HCT116 (cell line): Measurements from ENCODE around the gene CFAP77. TPM values are rescaled to one million over a fixed set of nuclear protein-coding genes. Genes with fewer than 3 reads are reported as not detected.

Source experiments
- ATAC-seq: fragments of 200-7000 bp; cut with Tn5 transposase; 2 replicates; pipeline ENCODE4 v1.9.1; 2020; ENCODE audit warnings: mild to moderate bottlenecking, moderate library complexity
- BruUV-seq: library from RNA; stranded (reverse); fragments of 400-500 nt; replicated peaks from 2 replicates; lab custom pipeline; 2021; lab: Mats Ljungman, UMichigan
- CTCF ChIA-PET: fragments of 300-600 bp; sonication (Branson Sonifier 250); formaldehyde crosslinking; loops from one replicate; lab custom pipeline; 2021; ENCODE audit warnings: antibody characterized with exemption; lab: Charles Lee
- POLR2A ChIA-PET: fragments of 300-600, 350-600 bp; sonication (Branson Sonifier 250); formaldehyde crosslinking; loops from one replicate; lab custom pipeline; 2021; ENCODE audit warnings: antibody characterized with exemption; lab: Charles Lee
- RAD21 ChIA-PET, 2 experiments: fragments of 300-600 bp; sonication (Branson Sonifier 250); formaldehyde crosslinking; loops; one replicate each; lab custom pipeline; 2023; ENCODE audit warnings: low total read pairs in 2 of 2; ENCODE audit not compliant: uncharacterized antibody in 2 of 2, unreplicated experiment in 2 of 2, low non-redundant PET in 1 of 2; lab: Charles Lee
- DNase-seq: peaks from one replicate; pipeline ENCODE4 v3.0.0-alpha.2; 2010; ENCODE audit warnings: low read depth, low spot score
- H2AFZ ChIP-seq: fragments of 200-600 bp; shearing (Covaris generic), sonication (generic); 2 replicates; pipeline ENCODE4 v1.6.1; 2017; ENCODE audit warnings: low read depth, mixed run types, mixed read lengths, antibody characterized with exemption, low read length; ENCODE audit not compliant: poor library complexity, severe bottlenecking
- H3K27ac ChIP-seq: 2 replicates; pipeline ENCODE4 v1.5.1; 2012; ENCODE audit warnings: low read depth, low read length
- H3K27me3 ChIP-seq: fragments of 200-600 bp; sonication (generic); 2 replicates; pipeline ENCODE4 v1.6.1; 2016; ENCODE audit warnings: mixed run types, low read length, mixed read lengths; ENCODE audit not compliant: insufficient read depth
- H3K36me3 ChIP-seq, 2 experiments: fragments of 200-500 bp in 1 of 2; fragments of 200-600 bp in 1 of 2; sonication (Bioruptor generic) in 1 of 2; sonication (generic) in 1 of 2; 2 replicates each; pipeline versions ENCODE4 v1.5.1 to v1.6.1; 2014 to 2016; ENCODE audit warnings: low read length in 2 of 2, inconsistent platforms in 1 of 2, mixed read lengths in 1 of 2, mixed run types in 1 of 2; ENCODE audit not compliant: insufficient read depth in 2 of 2, control insufficient read depth in 1 of 2
- H3K4me1 ChIP-seq, 2 experiments: fragments of 200-600 bp in 1 of 2; sonication (generic) in 1 of 2; 2 replicates each; pipeline versions ENCODE4 v1.5.1 to v1.6.1; 2012 to 2017; ENCODE audit warnings: low read length in 2 of 2, inconsistent platforms in 1 of 2, mild to moderate bottlenecking in 1 of 2, mixed read lengths in 1 of 2, mixed run types in 1 of 2, moderate library complexity in 1 of 2; ENCODE audit not compliant: insufficient read depth in 2 of 2, control insufficient read depth in 1 of 2
- H3K4me2 ChIP-seq: fragments of 200-600 bp; sonication (generic); 2 replicates; pipeline ENCODE4 v1.6.1; 2017; ENCODE audit warnings: mixed run types, low read length, mixed read lengths
- H3K4me3 ChIP-seq, 2 experiments: fragments of 200-600 bp in 1 of 2; sonication (generic) in 1 of 2; replicated peaks in 1 of 2; 2 replicates each; pipeline ENCODE4 v1.5.1; 2011 to 2016; ENCODE audit warnings: low read length in 2 of 2, control low read depth in 1 of 2, low read depth in 1 of 2, mild to moderate bottlenecking in 1 of 2, mixed read lengths in 1 of 2, mixed run types in 1 of 2
- H3K79me2 ChIP-seq: fragments of 200-600 bp; sonication (generic); 2 replicates; pipeline ENCODE4 v1.6.1; 2017; ENCODE audit warnings: mild to moderate bottlenecking, mixed run types, low read length, moderate library complexity, mixed read lengths; ENCODE audit not compliant: insufficient read depth
- H3K9ac ChIP-seq: fragments of 200-600 bp; sonication (generic); 2 replicates; pipeline ENCODE4 v1.6.1; 2016; ENCODE audit warnings: low read length, mixed read lengths
- H3K9me2 ChIP-seq: fragments of 200-600 bp; sonication (generic), shearing (Covaris generic); 2 replicates; pipeline ENCODE4 v1.6.1; 2017; ENCODE audit warnings: mixed run types, mild to moderate bottlenecking, moderate library complexity; ENCODE audit not compliant: insufficient read depth
- H3K9me3 ChIP-seq, 2 experiments: fragments of 200-500 bp in 1 of 2; fragments of 200-600 bp in 1 of 2; sonication (Bioruptor generic) in 1 of 2; sonication (generic) in 1 of 2; 2 replicates each; pipeline ENCODE4 v1.6.1; 2014 to 2017; ENCODE audit warnings: low read length in 2 of 2, mixed read lengths in 2 of 2, inconsistent platforms in 1 of 2, low read depth in 1 of 2, mild to moderate bottlenecking in 1 of 2, mixed run types in 1 of 2, moderate library complexity in 1 of 2; ENCODE audit not compliant: control insufficient read depth in 1 of 2, insufficient read depth in 1 of 2
- H4K20me1 ChIP-seq: fragments of 200-600 bp; sonication (generic), shearing (Covaris generic); 2 replicates; pipeline ENCODE4 v1.6.1; 2017; ENCODE audit warnings: mixed run types, mild to moderate bottlenecking, moderate library complexity; ENCODE audit not compliant: insufficient read depth
- ATF3 ChIP-seq: IDR thresholded peaks from 2 replicates; pipeline ENCODE4 v1.6.1; 2012
- CEBPB ChIP-seq: IDR thresholded peaks from 2 replicates; pipeline ENCODE4 v1.6.1; 2012; ENCODE audit warnings: low read depth
- CTCF ChIP-seq, 3 experiments: fragments of 200-600 bp in 1 of 3; sonication (generic) in 1 of 3; IDR thresholded peaks in 2 of 3; conservative IDR thresholded peaks in 1 of 3; 2 replicates each; pipeline ENCODE4 v1.5.1; 2012 to 2017; ENCODE audit warnings: low read depth in 2 of 3, low read length in 2 of 3, antibody characterized with exemption in 1 of 3, borderline replicate concordance in 1 of 3, control low read depth in 1 of 3, mild to moderate bottlenecking in 1 of 3, mixed read lengths in 1 of 3, mixed run types in 1 of 3, moderate library complexity in 1 of 3; ENCODE audit not compliant: insufficient read depth in 1 of 3
- EZH2 ChIP-seq: fragments of 200-600 bp; sonication (generic); IDR thresholded peaks from 2 replicates; pipeline ENCODE4 v1.6.1; 2017; ENCODE audit warnings: antibody characterized with exemption, mixed run types
- EZH2phosphoT487 ChIP-seq: fragments of 200-600 bp; IDR thresholded peaks from 2 replicates; pipeline ENCODE4 v1.6.1; 2018; ENCODE audit warnings: antibody characterized with exemption, borderline replicate concordance
- MAX ChIP-seq: IDR thresholded peaks from 2 replicates; pipeline ENCODE4 v1.6.1; 2012
- RAD21 ChIP-seq: IDR thresholded peaks from 2 replicates; pipeline ENCODE4 v1.6.1; 2012; ENCODE audit warnings: low read depth, mild to moderate bottlenecking
- SIN3A ChIP-seq: IDR thresholded peaks from 2 replicates; pipeline ENCODE4 v1.6.1; 2012; ENCODE audit warnings: low read depth
- intact Hi-C: fragments of 100-400 bp; cut with micrococcal nuclease; formaldehyde crosslinking; loops from 2 replicates; pipeline ENCODE4 v1.10.0; 2022
- total RNA-seq: library from RNA; stranded (reverse); gene quantifications from one replicate; pipeline ENCODE4 v1.2.1, GENCODE V29; 2021; ENCODE audit not compliant: unreplicated experiment

Gene CFAP77
- total RNA-seq, 1 experiment from 2014 or later, result 0.98 TPM

DNA sequence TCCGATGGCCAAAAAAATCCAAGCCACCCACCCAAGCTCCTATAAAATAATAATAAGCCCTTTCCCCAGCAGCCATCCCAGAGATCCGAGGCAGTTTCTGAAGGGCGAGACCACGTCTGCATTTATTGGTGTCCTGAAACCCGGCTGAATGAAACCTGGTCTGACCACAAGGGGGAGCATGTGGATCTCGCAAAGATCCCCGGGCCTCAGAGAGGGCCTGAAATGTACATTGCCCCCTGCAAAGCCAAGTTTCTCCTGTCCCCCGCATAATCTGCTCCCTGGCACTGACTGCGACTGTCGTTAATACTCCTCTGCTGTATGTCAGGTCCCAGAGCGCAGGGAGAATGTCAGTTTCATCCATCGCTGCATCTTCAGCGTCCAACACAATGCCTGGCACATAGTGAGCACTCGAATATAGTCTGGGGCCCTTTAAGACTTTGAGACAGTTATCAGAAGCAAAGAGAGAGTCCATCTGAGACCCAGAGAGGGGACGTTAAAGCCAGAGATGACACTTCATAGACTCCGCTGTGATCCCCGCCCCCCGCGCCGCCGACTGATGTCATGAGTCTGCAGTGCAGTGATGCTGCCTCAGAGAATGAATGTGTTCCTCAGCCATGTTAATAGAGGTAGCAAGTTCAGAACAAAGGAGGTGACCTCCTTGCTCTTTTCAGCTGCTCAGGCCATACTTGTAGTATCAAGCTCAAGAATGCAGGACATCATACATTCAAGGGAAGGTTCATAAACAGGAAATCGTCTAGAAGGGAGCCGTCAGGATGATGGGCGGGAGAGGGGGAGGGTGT, 97.9 kb downstream of the CFAP77 start:
- ATAC-seq (peak; percentile 96), DNase-seq (peak; percentile 37)
- no peaks in the 10 kb centered on the region for H3K9me2 ChIP-seq
- intact Hi-C loops, result loop anchor here (1.0 to 5.0 kb wide), 4 partner anchors 67 to 464 kb away; partner anchors contain the start of gene CFAP77
- H3K79me2 ChIP-seq, result no peaks in the 10 kb centered on the region
- no peaks in the 10 kb centered on the region for H3K9me3 ChIP-seq
- H2AFZ ChIP-seq, result peak overlapping the region; percentile 74
- H3K9ac ChIP-seq, result no peak overlapping the region
- no peak overlapping the region for H3K4me3 ChIP-seq
- H3K36me3 ChIP-seq, result no peaks in the 10 kb centered on the region
- ChIA-PET CTCF (interaction anchor here (0.7 to 1.5 kb wide), 2 partner anchors 65 to 66 kb away, joined by 3 to 4 read pairs; no protein-coding TSS in a partner anchor), RAD21 (interaction anchor here in 1 of 2 experiments (1.0 kb wide), 1 partner anchor 97 kb away, joined by 4 read pairs; the partner anchor contains the start of gene CFAP77), POLR2A (no interaction called here)
- no peaks in the 10 kb centered on the region for H4K20me1 ChIP-seq
- TF ChIP-seq MAX (no peak), CTCF (IDR thresholded peaks at IDR 0.05 in 2 of 3, conservative IDR thresholded peaks at IDR 0.05 in 1 of 3; ENCODE audit: borderline replicate concordance in 1 of 3, insufficient read depth in 1 of 3, low read depth in 2 of 3, low read length in 2 of 3) (peak; percentile 83 to 84 (median 84); a peak in 5 of 6 replicates), ATF3 (no peak), RAD21 (peak; percentile 82), EZH2 (no peak), SIN3A (no peak), EZH2phosphoT487 (no peak), CEBPB (no peak)
- H3K4me2 ChIP-seq, result no peak overlapping the region
- no peaks in the 10 kb centered on the region; the same call in 1 of the 2 replicates for H3K27me3 ChIP-seq
- BruUV-seq, result no TSS peak
- no peak overlapping the region for H3K27ac ChIP-seq
- H3K4me1 ChIP-seq, result no peaks in the 10 kb centered on the region
